Skin of body (tissue), 2 donors: ENCODE data around the gene NETO2. TPM values are rescaled to one million over a fixed set of nuclear protein-coding genes. Genes with fewer than 3 reads are reported as not detected.
"Not testable (repeated sequence)": the region's sequence is repeated elsewhere in the genome, so short reads cannot be mapped to it uniquely, and the experiment has no call there.

Experiments used
- DNase-seq: peaks from one replicate; lab custom pipeline; 2025; lab: John Stamatoyannopoulos, UW
- total RNA-seq: library from RNA; depleted of rRNA; stranded (reverse); fragments of >200 nt; gene quantifications from one replicate; pipeline ENCODE4 v1.2.3, GENCODE V29; 2014

NETO2 gene, protein sequence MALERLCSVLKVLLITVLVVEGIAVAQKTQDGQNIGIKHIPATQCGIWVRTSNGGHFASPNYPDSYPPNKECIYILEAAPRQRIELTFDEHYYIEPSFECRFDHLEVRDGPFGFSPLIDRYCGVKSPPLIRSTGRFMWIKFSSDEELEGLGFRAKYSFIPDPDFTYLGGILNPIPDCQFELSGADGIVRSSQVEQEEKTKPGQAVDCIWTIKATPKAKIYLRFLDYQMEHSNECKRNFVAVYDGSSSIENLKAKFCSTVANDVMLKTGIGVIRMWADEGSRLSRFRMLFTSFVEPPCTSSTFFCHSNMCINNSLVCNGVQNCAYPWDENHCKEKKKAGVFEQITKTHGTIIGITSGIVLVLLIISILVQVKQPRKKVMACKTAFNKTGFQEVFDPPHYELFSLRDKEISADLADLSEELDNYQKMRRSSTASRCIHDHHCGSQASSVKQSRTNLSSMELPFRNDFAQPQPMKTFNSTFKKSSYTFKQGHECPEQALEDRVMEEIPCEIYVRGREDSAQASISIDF
- 8.9 TPM for total RNA-seq

DNA sequence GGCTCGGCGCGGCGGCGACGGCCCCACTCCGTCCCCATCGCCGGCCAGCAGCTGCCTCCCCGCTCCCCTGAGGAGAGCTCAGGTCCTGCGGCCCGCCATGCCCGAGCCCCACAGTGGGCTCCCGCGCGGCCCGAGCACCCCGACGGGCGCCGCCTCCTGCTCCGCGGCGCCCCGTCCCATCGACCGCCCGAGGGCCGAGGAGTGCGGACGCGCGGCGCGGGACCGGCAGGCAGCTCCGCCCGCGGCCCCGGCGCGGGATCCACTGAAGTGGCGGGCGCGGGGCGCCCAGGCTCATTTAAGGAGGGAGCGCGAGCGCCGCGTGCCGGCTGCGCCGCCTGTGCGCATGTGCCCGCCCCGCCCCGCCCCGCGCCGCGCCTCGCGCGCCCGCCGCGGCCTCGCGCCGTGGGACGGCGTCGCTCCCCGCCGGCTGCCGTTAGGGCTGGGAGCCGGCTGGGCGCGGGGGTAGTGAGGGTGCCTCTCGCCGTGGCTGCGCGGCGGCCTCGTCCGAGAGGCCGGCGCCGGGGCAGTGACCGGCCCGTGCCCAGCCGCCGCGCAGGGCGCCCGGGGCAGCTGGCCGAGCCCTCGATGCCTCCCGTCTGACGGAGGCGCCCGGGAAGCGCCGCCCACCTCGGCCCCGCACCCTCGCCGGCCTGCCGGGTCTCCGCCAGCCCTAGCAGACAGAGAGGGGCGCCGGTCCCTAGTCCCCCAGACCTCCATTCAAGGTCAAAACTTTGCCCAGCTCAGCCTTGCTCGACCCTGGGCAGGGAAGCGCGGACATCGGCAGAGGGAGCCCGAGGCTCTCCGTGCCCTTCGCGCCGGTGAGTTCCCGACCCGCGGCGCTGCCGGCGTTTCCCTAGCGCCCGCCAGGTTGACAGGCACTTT lies at the start of gene NETO2:
Gene NETO2, minus strand, starts transcription at position 269 of the 882 bp plus-strand sequence. CDS start 333 bp downstream, outside the sequence.
- DNase-seq = peak; percentile 3

DNA sequence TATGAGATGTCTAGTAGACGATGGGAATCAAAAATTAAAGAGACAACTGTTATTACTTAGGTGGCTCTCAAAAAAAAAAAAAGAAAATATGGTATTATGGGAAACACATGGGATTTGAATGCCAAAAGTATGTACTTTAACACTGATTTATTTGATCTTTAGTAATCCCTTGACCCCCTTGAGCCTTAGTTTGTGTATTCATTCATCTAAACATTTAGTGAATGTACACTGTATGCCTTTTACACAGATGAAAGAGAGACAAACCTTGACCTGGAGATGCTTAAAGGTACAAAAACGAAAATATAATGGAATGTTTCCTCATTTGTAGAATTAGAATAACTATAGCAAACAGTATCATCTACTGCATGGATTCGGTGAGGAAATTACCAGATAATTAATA lies 38.6 kb upstream of the NETO2 start:
- DNase-seq = no peak

DNA sequence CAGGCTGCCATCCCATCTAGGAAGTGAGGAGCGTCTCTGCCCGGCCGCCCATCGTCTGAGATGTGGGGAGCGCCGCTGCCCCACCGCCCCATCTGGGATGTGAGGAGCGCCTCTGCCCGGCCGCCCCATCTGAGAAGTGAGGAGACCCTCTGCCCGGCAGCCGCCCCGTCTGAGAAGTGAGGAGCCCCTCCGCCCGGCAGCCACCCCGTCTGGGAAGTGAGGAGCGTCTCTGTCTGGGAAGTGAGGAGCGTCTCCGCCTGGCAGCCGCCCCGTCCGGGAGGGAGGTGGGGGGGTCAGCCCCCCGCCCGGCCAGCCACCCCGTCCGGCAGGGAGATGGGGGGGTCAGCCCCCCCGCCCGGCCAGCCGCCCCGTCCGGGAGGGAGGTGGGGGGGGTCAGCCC lies 37.3 kb upstream of the NETO2 start:
- not testable (repeated sequence) for DNase-seq

DNA sequence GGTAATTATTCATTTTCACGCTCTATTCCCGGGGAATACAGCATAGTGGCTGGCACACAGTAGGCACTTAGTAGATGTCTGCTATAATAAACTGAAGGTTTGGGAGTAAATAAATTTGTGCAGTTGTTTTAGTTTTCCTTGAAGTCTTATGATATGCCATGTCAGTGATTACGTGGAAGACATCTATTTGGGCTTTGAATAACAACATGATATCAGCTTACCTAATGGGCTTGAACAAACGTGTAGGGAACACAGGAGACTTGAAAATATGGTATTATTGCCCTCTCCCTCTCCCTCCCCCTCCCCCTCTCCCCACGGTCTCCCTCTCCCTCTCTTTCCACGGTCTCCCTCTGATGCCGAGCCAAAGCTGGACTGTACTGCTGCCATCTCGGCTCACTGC lies 36.3 kb upstream of the NETO2 start:
- DNase-seq = no peak

DNA sequence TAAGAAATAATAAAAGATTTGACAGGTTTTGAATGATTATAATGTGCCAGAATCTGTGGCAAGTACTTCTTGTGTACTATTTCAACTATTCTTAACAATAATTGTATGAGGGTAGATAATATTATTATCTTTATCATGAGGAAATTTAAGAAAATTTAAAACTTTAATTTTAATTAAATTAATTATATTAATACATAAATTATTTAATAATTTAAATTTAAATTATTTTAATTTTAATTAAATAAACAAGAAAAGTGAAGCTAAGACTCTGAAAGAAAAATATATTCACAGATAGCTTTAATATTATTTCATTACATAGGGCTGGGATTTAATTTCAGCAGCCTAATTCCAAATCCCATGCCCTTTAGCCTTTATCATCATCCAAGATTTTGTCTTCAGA lies 31.4 kb upstream of the NETO2 start:
- DNase-seq = no peak

DNA sequence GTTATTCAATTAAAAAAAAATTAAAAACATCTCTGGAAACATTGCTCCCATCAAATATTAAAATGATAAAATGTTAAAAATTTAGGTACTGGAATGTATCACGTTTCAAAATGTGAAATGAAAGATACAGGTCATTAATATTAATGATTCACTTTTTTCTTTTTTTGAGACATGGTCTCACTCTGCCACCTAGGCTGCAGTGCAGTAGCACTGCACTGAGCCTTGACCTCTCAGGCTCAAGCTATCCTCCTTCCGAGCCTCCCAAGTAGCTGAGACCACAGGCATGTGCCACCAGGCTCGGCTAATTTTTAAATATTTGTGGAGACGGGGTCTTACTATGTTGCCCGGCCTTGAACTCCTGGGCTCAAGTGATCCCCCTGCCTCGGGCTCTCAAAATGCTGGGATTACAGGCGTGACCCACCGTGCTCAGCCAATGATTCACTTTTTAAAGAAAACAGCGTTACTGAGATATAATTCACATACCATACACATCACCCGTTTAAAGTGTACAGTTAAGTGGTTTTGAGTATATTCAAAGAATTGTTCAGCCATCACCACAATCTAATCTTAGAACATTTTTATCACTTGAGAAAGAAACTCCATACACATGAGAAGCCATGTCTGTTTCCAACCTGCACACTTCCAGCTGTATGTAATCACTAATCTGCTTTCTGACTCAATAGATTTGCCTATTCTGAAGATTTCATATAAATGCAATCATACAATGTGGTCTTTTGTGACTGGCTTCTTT lies 19.1 kb upstream of the NETO2 start:
- no peak for DNase-seq

DNA sequence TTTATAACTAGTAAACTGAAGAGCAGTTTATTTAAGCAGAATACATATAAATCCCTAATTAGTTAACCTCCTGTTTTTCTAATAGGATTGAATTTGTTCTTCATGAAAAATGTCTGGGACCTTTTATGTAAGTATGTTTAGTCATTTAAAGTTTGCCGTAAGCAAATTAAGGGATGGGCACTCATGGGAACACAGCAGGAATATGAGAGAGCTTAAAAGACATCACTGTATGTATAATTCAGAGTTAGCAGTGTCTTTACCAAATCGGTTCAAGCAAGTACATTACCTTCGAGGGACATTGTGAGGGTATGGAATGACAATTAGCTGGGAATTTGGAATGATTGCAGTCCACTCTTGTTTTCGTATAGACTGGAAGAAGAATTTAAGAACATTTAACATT lies 17.7 kb upstream of the NETO2 start:
- no peak for DNase-seq

DNA sequence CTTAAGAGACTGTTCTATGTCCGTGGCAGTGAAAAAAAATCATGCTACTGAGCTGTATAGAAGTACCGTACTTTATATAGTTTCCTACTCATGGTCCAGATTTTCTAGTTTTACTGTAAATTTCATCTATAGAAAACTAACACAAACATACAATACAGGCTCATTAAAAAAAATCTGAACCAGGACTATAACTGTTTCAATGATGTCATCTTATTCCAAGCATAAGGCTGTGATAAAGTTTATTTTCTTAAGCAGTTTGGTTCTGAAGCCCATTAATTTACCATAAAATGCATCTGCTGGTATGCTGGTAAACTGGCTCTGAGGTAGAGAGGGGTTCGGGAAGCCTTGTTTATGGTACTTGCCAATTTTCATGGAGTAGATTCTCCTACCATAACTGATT lies 16.7 kb upstream of the NETO2 start:
- no peak for DNase-seq

DNA sequence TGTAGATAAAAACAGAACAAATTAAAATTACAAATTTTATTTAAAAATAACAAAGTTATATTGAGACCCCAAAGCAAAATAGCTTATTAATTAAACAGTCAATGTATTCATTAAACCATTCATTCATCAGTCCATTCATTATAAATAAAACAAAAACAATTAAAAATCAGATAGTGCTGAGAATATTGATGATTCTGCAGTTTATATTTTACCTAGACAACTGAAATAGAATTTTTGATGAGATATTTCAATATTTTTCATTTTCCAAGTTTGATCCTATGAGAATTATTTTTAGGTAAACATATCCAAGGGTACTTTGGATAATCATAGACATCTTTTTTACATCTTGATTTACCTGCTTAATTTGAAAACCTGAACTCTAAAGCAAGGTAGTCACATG lies 15.2 kb upstream of the NETO2 start:
- no peak for DNase-seq

DNA sequence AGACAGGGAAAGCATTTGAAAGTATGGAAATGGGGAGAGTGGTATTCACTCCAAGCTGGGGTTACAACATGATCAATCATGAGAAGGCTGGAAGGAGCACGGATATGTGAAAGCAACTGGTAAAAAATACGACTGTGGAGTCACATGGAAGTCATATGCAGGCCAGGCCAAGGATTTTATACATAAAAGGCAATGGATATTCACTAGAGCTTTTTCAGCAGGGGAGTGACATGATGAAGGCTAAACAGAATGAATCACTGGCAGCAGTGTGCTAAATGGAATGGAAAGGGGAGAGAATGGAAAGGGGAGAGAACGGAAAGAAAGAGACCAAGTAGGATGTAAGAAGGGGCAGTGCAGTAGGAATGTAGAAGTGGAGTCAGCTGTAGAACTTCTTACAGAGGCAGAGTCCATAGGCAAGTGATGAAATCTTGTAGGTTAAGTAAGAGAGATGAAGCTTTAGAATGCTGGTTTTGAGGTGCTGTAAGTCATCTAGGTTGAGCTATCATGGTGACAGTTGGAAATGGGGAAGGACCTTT lies 13.0 kb upstream of the NETO2 start:
- no peak for DNase-seq

DNA sequence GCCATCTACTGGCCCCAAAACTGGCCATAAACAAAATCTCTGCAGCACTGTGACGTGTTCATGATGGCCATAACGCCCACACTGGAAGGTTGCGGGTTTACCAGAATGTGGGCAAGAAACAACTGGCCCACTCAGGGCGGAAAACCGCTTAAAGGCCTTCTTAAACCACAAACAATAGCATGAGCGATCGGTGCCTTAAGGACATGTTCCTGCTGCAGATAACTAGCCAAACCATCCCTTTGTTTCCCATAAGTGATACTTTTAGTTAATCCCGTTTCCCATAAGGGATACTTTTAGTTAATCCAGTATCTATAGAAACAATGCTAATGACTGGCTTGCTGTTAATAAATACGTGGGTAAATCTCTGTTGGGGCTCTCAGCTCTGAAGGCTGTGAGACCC lies 8.8 kb upstream of the NETO2 start:
- DNase-seq = not testable (repeated sequence)

DNA sequence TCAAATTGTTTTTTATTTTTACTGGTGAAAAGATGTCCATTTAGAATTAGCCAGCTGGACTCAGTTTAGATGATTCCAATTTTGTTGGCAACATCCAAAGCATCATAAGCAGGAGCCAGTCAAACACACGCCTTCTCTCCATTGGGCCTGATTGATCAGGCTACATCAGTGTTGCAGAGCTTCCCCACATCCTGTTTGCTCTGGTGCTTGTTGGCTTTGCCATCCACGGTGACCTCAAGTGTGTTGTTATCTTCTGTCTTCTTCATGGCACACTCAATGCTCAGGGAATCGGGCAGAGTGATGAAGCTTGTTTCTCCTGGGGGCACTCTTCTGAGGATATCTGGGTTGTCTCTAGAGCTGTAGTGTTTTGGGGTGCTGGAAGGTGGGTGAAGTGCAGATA lies 6.3 kb upstream of the NETO2 start:
- no peak for DNase-seq

DNA sequence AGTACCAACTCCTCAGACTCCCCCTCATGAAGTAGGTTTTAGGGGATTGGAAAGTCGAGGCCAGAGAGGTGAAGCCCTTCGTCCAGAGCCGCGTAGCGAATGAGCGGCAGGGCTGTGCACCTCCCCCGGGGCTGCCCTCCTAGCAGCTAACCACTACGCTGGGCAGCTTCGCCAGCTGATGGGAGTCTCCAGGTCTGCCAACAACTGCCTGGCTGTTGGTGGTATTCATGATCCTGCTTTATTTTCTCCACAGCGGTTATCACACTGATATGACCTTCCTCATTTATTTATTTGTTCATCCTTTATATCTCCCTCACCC lies 773 bp upstream of the NETO2 start:
- no peak for DNase-seq

DNA sequence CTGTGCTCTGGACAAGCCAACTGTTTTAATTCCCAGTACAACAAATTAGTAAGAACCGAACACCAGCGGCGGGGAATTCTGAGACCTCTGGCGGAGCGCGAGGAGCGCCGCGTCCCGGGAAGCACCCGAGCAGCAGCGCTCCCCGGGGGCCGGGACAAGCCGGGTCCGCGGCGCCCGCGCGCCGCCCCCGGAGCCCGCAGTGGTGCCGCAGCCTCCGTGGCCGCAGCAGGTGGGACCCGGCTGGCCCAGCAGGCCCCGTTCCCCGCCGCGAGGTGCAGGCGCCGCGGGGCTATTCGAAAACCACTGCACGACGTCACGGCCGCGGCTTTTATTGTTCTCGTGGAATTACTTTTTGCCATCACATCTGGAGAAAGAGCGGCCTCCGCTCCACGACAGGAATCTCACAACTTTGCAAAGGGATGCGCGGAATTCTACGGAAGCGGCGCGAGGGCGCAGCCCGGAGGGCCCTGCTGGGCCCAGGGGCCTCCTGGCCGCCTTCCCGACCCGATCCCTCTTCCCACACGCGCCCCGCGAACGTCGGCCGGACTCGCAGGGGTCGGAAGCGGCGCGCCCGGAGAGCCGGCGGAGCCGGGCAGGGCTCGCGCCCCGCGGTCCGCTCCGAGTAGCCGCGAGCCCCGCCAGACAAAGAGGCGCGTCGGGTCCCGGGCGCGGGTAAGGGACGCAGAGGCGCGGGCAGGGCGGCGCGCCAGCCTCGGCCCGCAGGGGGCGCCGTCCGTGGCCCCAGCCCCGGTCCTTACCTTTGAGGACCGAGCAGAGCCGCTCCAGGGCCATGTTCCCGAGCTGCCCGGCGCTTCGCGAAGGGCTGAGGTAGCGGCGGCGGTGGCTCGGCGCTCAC lies 696 bp downstream of the NETO2 start:
- DNase-seq = peak; percentile 0

DNA sequence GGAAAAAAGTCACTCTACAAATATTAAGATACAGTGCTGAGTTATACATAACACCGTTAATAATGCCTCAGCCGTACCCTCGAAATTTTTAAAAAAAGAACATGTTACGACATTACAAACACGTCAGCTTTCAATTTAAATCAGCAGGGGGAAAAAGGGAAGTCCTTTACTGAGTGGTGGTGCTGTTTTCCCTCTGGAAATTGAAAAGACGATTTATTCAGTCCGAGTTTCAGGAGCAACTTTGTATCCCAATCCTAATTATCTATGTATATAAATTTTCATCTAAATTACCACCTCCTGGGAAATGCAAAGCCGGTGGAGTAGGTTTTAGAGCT lies 1.3 kb downstream of the NETO2 start:
- DNase-seq = no peak

DNA sequence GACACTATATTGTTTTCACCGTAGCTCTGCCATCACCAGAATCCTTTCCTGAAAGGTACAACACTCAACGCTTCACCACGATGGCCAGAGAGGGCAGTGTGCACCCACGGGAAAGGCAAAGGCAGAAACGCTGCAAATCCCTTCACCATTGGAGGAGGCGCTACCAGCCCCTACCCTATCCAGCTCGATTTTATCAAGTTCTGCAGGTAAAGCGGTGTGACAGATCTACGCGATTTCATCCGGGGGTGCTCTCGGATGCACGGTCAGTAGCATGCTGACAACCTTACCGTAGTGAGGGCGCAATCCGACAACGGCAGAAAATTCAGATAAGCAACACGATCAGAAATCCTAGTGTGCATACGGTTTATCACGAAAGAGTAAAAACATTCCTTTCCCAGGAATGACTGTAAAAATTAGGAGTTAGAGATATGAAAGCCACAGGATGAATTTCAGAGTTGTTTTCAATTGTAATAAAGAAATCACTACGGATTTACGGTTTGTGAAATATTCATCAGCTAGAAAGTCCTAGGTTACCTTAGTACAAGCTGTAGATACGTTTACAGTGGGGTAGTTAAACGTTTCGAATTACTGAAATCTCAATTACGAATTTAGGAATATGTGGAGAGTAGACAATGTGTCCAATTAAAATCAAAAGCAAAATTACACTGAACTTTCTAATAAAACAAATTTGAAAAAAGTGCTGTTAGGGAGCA lies 1.8 kb downstream of the NETO2 start:
- DNase-seq = peak; percentile 68

DNA sequence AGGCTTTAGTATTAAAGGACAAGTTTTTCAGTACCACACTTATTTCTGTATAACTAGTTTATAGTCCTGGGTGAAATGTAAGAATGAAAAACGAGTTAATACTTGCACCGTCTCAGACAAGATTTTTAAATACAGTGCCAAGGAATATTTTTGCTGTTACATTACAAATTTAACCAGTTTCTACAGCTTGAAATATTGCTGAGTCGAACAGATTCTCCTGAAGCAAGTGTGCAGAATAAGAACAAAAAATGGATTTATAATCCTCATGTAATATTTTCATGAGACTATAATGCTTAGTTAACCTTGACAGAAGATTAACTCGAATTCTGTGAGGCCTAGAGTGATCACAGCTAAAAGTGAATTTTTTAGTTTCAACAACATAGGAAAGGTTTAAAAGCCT lies 3.1 kb downstream of the NETO2 start:
- DNase-seq = no peak

DNA sequence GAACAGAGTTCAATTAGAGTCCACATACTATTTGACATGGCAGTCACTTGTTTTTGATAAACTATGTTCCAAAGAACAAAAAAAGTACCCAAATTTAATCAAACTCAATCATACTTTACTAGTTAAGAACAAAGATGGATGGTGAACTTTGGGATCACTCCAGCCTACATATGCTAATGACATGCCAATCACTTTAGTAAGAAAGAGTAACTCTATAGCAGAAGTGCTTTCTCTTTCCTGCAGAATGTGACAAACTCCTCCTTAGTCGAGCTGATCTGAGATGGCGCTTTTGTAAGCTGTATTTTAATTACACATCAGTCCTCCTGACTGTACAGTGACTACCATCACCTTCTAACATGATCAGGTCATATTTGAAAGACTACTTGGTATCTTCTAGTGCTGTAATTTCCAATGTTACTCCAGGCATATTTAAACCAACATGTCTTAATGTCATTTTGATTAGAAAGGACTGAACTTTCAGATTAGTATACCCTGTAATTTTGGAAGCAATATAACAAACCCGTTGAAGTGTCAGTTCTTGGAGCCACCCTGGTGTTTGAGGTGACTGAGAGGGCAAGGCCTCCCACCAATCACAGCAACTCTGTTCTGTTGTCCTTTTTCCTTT lies 4.1 kb downstream of the NETO2 start:
- DNase-seq = no peak

DNA sequence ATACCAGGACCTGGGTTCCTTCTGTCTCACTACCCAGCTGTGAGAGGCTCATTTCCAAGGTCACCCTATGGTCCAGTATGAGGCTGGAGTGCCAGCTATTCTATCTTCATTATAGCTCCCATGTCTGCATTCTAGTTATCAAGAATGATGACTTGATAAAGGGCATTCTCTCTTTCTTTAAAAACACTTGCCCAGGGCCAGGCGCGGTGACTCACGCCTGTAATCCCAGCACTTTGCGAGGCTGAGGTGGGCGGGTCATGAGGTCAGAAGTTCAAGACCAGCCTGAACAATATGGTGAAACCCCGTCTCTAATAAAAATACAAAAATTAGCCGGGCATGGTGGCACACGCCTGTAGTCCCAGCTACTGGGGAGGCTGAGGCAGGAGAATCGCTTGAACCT lies 5.8 kb downstream of the NETO2 start:
- not testable (repeated sequence) for DNase-seq
